ENCODE data around the gene TGFBR3. TPM values are rescaled to one million over a fixed set of nuclear protein-coding genes. Genes with fewer than 3 reads are reported as not detected.

Gene TGFBR3
- total and polyA plus RNA-seq, 2 of the 8 experiments (the other 6 are each of a cell fraction or from before 2014, with no cell fraction given), result 2.0 to 6.1 TPM

- TF ChIP-seq CHD7 (IDR thresholded peaks at IDR 0.05; ENCODE audit: insufficient replicate concordance, low read length) (no peak), SAP30 (IDR thresholded peaks at IDR 0.05; ENCODE audit: insufficient read depth, insufficient replicate concordance, low read length) (no peak), ATF3 (IDR thresholded peaks at IDR 0.05; ENCODE audit: insufficient read depth, low read depth, low read length) (no peak), CREB1 (IDR thresholded peaks at IDR 0.05) (no peak), CHD1 (IDR thresholded peaks at IDR 0.05; ENCODE audit: low read depth, low read length) (no peak), FOSL1 (IDR thresholded peaks at IDR 0.05; ENCODE audit: insufficient read depth, low read depth, low read length) (no peak), CTCF (IDR thresholded peaks at IDR 0.05; ENCODE audit: control extremely low read depth in 1 of 3, insufficient read depth in 1 of 3, low read depth in 1 of 3, low read length in 3 of 3) (no peak), GTF2F1 (IDR thresholded peaks at IDR 0.05; ENCODE audit: borderline replicate concordance, low read depth, low read length) (no peak)
These were observed 72.1 kb downstream of the TGFBR3 start (continued) for GRCh38 chr1:91813813-91814212.

All from H1 (cell line).